H9 (cell line): ENCODE results near the gene SLIT1. TPM values are rescaled to one million over a fixed set of nuclear protein-coding genes. Genes with fewer than 3 reads are reported as not detected.

Experiments
- DNase-seq: peaks from one replicate; pipeline ENCODE4 v3.0.0-alpha.2; 2017
- H2AFZ ChIP-seq: one replicate; pipeline ENCODE4 v1.6.1; 2013; ENCODE audit warnings: mild to moderate bottlenecking, low read length, control low read depth, moderate library complexity
- H2AK5ac ChIP-seq: 2 replicates; pipeline ENCODE4 v1.6.1; 2013; ENCODE audit warnings: low read length, control low read depth, mixed read lengths; ENCODE audit not compliant: insufficient read length
- H2BK120ac ChIP-seq: one replicate; pipeline ENCODE4 v1.6.1; 2013; ENCODE audit warnings: low read depth, mild to moderate bottlenecking, low read length, control low read depth, inconsistent platforms; ENCODE audit not compliant: poor library complexity, severe bottlenecking
- H2BK12ac ChIP-seq: 2 replicates; pipeline ENCODE4 v1.6.1; 2013; ENCODE audit warnings: low read length, control low read depth, mixed read lengths, low read depth; ENCODE audit not compliant: insufficient read length
- H2BK15ac ChIP-seq: 2 replicates; pipeline ENCODE4 v1.6.1; 2013; ENCODE audit warnings: low read depth, low read length, control low read depth
- H2BK20ac ChIP-seq: one replicate; pipeline ENCODE4 v1.6.1; 2013; ENCODE audit warnings: low read depth, mild to moderate bottlenecking, low read length, control low read depth, inconsistent platforms; ENCODE audit not compliant: poor library complexity, severe bottlenecking
- H2BK5ac ChIP-seq: 2 replicates; pipeline ENCODE4 v1.6.1; 2013; ENCODE audit warnings: low read length, control low read depth, mixed read lengths; ENCODE audit not compliant: insufficient read length
- H3K14ac ChIP-seq: 2 replicates; pipeline ENCODE4 v1.6.1; 2013; ENCODE audit warnings: low read length, control low read depth; ENCODE audit not compliant: insufficient read depth
- H3K18ac ChIP-seq: 2 replicates; pipeline ENCODE4 v1.6.1; 2013; ENCODE audit warnings: low read depth, mild to moderate bottlenecking, mixed read lengths, low read length, control low read depth; ENCODE audit not compliant: insufficient read length
- H3K23ac ChIP-seq: 2 replicates; pipeline ENCODE4 v1.6.1; 2013; ENCODE audit warnings: low read length, control low read depth, mixed read lengths, low read depth; ENCODE audit not compliant: insufficient read length
- H3K23me2 ChIP-seq: 2 replicates; pipeline ENCODE4 v1.6.1; 2013; ENCODE audit warnings: low read depth, mild to moderate bottlenecking, mixed read lengths, low read length, control low read depth; ENCODE audit not compliant: insufficient read length, poor library complexity, severe bottlenecking
- H3K27ac ChIP-seq: 2 replicates; pipeline ENCODE4 v1.5.1; 2013; ENCODE audit warnings: low read length, control low read depth, mixed read lengths, low read depth; ENCODE audit not compliant: insufficient read length
- H3K27me3 ChIP-seq: 2 replicates; pipeline ENCODE4 v1.6.1; 2013; ENCODE audit warnings: low read length, control low read depth, inconsistent platforms; ENCODE audit not compliant: insufficient read depth
- H3K4ac ChIP-seq: 2 replicates; pipeline ENCODE4 v1.6.1; 2013; ENCODE audit warnings: low read depth, mild to moderate bottlenecking, control low read depth, inconsistent platforms, low read length, moderate library complexity
- H3K4me1 ChIP-seq: 2 replicates; pipeline ENCODE4 v1.6.1; 2013; ENCODE audit warnings: low read length, control low read depth, inconsistent platforms; ENCODE audit not compliant: insufficient read depth
- H3K4me2 ChIP-seq: 2 replicates; pipeline ENCODE4 v1.6.1; 2013; ENCODE audit warnings: low read length, control low read depth, mixed read lengths; ENCODE audit not compliant: insufficient read length, insufficient read depth
- H3K56ac ChIP-seq: 2 replicates; pipeline ENCODE4 v1.6.1; 2013; ENCODE audit warnings: low read depth, mild to moderate bottlenecking, mixed read lengths, low read length, control low read depth; ENCODE audit not compliant: insufficient read length
- H3K79me1 ChIP-seq: 2 replicates; pipeline ENCODE4 v1.6.1; 2013; ENCODE audit warnings: low read depth, mild to moderate bottlenecking, moderate library complexity, low read length, control low read depth, inconsistent platforms; ENCODE audit not compliant: insufficient read depth, poor library complexity, severe bottlenecking
- H3K79me2 ChIP-seq: 2 replicates; pipeline ENCODE4 v1.6.1; 2013; ENCODE audit warnings: low read length, control low read depth, inconsistent platforms; ENCODE audit not compliant: insufficient read depth
- H3K9ac ChIP-seq: 2 replicates; pipeline ENCODE4 v1.6.1; 2013; ENCODE audit warnings: low read length, control low read depth, mixed read lengths; ENCODE audit not compliant: insufficient read length; ENCODE audit errors: extremely low read depth
- H3K9me3 ChIP-seq: one replicate; pipeline ENCODE4 v1.6.1; 2013; ENCODE audit warnings: low read depth, low read length, inconsistent platforms; ENCODE audit not compliant: control insufficient read depth
- H3T11ph ChIP-seq: one replicate; pipeline ENCODE4 v1.6.1; 2013; ENCODE audit warnings: mild to moderate bottlenecking, low read length, control low read depth, inconsistent platforms
- H4K20me1 ChIP-seq: one replicate; pipeline ENCODE4 v1.6.1; 2013; ENCODE audit not compliant: control insufficient read depth, insufficient read length, insufficient read depth
- H4K5ac ChIP-seq: 2 replicates; pipeline ENCODE4 v1.6.1; 2013; ENCODE audit warnings: low read depth, mild to moderate bottlenecking, mixed read lengths, low read length, control low read depth; ENCODE audit not compliant: insufficient read length
- H4K8ac ChIP-seq: replicated peaks from 2 replicates; pipeline ENCODE4 v1.6.1; 2013; ENCODE audit warnings: low read length, control low read depth, mixed read lengths, low read depth; ENCODE audit not compliant: insufficient read length
- H4K91ac ChIP-seq: 2 replicates; pipeline ENCODE4 v1.6.1; 2013; ENCODE audit warnings: low read depth, mild to moderate bottlenecking, moderate library complexity, mixed read lengths, low read length, control low read depth; ENCODE audit not compliant: insufficient read length
- H3K27ac Mint-ChIP-seq, 3 experiments: 2 replicates in 2 of 3; 3 replicates in 1 of 3; pipeline ENCODE4 v1.8.0; 2020 to 2021; ENCODE audit warnings: mixed read lengths in 3 of 3, mild to moderate bottlenecking in 1 of 3, moderate library complexity in 1 of 3
- H3K27me3 Mint-ChIP-seq: 2 replicates; pipeline ENCODE4 v1.8.0; 2021; ENCODE audit warnings: low read depth, mild to moderate bottlenecking, moderate library complexity, mixed read lengths
- H3K36me3 Mint-ChIP-seq, 3 experiments: 2 replicates in 2 of 3; 3 replicates in 1 of 3; pipeline ENCODE4 v1.8.0; 2020 to 2021; ENCODE audit warnings: low read depth in 3 of 3, mixed read lengths in 3 of 3; ENCODE audit not compliant: insufficient read depth in 1 of 3
- H3K4me1 Mint-ChIP-seq, 2 experiments: 2 replicates each; pipeline ENCODE4 v1.8.0; 2020; ENCODE audit warnings: mixed read lengths in 2 of 2
- H3K4me3 Mint-ChIP-seq, 2 experiments: 2 replicates in 1 of 2; 3 replicates in 1 of 2; pipeline ENCODE4 v1.8.0; 2020 to 2021; ENCODE audit warnings: mild to moderate bottlenecking in 2 of 2, mixed read lengths in 2 of 2, moderate library complexity in 1 of 2
- H3K9me3 Mint-ChIP-seq, 2 experiments: 2 replicates in 1 of 2; 3 replicates in 1 of 2; pipeline ENCODE4 v1.8.0; 2020; ENCODE audit warnings: mild to moderate bottlenecking in 2 of 2, mixed read lengths in 2 of 2, moderate library complexity in 1 of 2
- WGBS: extraction: QIAGEN DNeasy Blood & Tissue Kit; methylation state at CpG from one replicate; pipeline ENCODE4 v1.1.7; 2013; ENCODE audit warnings: missing lambda C conversion rate, low lambda C conversion rate, mixed read lengths; ENCODE audit not compliant: insufficient read length; ENCODE audit errors: extremely low coverage; 5-methylcytosine and 5-hydroxymethylcytosine counted together
- total RNA-seq: library from RNA; stranded (reverse); gene quantifications from 2 replicates; pipeline ENCODE4 v1.2.1, GENCODE V29; 2021
- TF ChIP-seq, protein P1 (sequence below): fragments of 200-600 bp; sonication (generic); conservative IDR thresholded peaks from 3 replicates; pipeline ENCODE4 v1.8.0; 2021; ENCODE audit warnings: antibody characterized with exemption, mild to moderate bottlenecking

Gene SLIT1
- total RNA-seq, 1 experiment from 2014 or later = 0.57 TPM

DNA sequence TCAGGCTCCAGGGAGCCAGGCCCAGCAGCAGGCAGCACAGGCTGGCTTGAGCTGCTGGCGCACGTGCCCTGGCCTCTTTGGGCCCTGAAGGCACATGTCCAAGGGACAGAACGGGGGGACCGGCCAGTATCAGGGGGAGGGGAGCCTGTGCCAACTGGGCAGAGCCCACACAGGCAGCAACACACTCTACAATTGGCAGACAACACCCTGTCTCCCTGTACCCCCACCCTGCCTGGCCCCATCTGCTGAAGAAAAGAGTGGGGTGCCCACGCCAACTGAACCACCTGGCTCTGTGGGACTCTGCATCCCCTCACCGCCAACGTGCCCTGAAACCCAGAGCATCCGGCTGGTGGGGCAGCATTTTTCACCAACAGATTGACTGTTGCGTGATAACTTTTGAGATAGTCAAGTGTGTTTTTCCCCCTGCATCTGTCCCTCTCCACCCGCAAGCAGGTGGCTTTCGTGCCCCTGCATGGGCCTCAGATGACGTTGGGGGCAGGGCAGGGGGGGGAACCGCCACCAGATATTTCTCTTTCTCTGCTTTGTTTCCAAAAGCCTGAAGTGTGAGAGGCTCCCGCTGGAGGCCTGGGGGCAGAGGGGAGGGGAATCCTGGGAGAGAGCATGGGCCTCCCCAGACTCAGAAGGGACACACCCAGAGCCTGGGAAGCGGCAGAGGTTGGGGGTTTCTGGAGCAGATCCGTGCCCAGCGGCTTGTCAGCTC lies 21.8 kb downstream of the SLIT1 start:
- no peak overlapping the region for H3K4me3 Mint-ChIP-seq
- Histone ChIP-seq H3K4ac (no peak overlapping the region), H4K20me1 (no peaks in the 10 kb centered on the region), H3K4me2 (no peak overlapping the region), H2BK120ac (no peak overlapping the region), H4K5ac (no peak overlapping the region), H3K23ac (no peak overlapping the region), H4K8ac (no peak overlapping the region), H3K14ac (no peak overlapping the region; the same call in 1 of the 2 replicates), H2BK12ac (no peak overlapping the region), H2AK5ac (no peak overlapping the region), H3K9ac (no peak overlapping the region), H2BK5ac (no peak overlapping the region), H3K27ac (no peak overlapping the region), H3T11ph (no peak overlapping the region), H3K27me3 (no peaks in the 10 kb centered on the region), H3K56ac (no peak overlapping the region), H3K9me3 (no peaks in the 10 kb centered on the region), H2BK15ac (no peak overlapping the region), H3K79me2 (no peaks in the 10 kb centered on the region), H3K23me2 (no peaks in the 10 kb centered on the region), H2AFZ (no peak overlapping the region), H2BK20ac (no peak overlapping the region), H3K18ac (no peak overlapping the region), H3K79me1 (no peaks in the 10 kb centered on the region), H3K4me1 (peaks cover 4% of the 10 kb centered on the region; the same call in 1 of the 2 replicates), H4K91ac (no peak overlapping the region)
- no CpG with 5 or more reads among the region's 17 CpGs for WGBS
- H3K36me3 Mint-ChIP-seq = no peaks in the 10 kb centered on the region
- H3K9me3 Mint-ChIP-seq = no peaks in the 10 kb centered on the region
- peak overlapping the region in 1 of 3 experiments; percentile 55; a peak in 3 of 7 replicates for H3K27ac Mint-ChIP-seq
- TF ChIP-seq, protein P1, sequence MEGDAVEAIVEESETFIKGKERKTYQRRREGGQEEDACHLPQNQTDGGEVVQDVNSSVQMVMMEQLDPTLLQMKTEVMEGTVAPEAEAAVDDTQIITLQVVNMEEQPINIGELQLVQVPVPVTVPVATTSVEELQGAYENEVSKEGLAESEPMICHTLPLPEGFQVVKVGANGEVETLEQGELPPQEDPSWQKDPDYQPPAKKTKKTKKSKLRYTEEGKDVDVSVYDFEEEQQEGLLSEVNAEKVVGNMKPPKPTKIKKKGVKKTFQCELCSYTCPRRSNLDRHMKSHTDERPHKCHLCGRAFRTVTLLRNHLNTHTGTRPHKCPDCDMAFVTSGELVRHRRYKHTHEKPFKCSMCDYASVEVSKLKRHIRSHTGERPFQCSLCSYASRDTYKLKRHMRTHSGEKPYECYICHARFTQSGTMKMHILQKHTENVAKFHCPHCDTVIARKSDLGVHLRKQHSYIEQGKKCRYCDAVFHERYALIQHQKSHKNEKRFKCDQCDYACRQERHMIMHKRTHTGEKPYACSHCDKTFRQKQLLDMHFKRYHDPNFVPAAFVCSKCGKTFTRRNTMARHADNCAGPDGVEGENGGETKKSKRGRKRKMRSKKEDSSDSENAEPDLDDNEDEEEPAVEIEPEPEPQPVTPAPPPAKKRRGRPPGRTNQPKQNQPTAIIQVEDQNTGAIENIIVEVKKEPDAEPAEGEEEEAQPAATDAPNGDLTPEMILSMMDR = no peak
- H3K27me3 Mint-ChIP-seq = peaks cover 1% of the 10 kb centered on the region; the same call in 1 of the 2 replicates
- H3K4me1 Mint-ChIP-seq = peaks cover 7 to 25% of the 10 kb centered on the region in 2 experiments
- DNase-seq = no peak
